HTERT RPE-1 (cell line): ENCODE data around the gene MMP8.
"Not testable (repeated sequence)": the region's sequence is repeated elsewhere in the genome, so short reads cannot be mapped to it uniquely, and the experiment has no call there.

Experiments
- in situ Hi-C: fragments of 300-500 bp; cut with MboI; formaldehyde crosslinking; loops from 4 replicates; pipeline ENCODE4 v1.14.3; 2020; ENCODE audit warnings: low sequenced_read_pairs

Gene MMP8, protein sequence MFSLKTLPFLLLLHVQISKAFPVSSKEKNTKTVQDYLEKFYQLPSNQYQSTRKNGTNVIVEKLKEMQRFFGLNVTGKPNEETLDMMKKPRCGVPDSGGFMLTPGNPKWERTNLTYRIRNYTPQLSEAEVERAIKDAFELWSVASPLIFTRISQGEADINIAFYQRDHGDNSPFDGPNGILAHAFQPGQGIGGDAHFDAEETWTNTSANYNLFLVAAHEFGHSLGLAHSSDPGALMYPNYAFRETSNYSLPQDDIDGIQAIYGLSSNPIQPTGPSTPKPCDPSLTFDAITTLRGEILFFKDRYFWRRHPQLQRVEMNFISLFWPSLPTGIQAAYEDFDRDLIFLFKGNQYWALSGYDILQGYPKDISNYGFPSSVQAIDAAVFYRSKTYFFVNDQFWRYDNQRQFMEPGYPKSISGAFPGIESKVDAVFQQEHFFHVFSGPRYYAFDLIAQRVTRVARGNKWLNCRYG

DNA sequence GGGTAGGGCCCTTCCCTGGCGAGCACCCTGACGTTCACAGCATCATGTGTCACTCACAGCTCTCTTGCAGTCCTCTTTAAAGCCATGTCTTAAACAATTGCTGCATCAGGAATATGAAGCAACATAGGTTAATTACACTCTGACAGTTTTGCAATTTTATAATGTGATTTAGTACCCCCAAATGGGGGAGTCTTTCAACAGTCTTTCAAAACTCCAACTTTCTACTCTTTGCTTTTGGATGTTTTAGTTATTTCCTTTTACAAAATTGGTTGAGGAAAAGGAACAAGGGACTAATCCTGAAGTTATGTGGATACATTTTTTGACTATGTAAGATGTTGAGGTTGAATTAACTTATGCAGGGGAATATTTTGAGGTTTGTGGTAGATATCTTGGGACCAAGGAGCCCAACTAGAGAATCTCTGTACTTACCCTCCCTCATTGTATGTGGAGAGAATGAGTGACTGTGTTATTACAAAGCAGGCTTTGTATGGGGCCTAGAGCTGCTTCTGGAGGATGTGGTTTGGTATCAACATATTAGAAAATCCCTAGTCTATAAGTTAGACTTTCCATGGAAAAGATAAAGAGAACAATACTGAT lies at the start of gene MMP8:
Gene MMP8 (minus strand): TSS at position 51 of the 597 bp plus-strand sequence. CDS start 99 bp downstream, outside the sequence.
- in situ Hi-C loops, result no loop called here

DNA sequence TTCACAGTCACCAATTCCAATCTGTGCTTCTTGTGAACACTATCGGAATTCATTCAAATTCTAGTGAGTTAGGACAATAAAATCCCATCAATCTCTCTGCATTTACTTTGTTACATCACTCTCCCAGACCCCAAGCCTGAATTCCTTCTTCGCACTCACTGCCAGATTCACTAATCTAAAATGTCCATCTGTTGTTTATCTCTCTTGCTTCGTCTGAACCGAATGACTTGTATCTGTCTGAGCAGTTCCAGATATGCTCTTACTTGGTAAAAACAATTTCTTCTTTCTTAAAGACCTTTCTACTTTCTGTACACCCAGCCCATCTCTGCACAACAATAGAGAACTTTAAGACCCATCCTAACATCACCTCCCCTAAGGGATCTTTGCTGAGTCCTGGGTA lies 48.6 kb upstream of the MMP8 start:
- in situ Hi-C loops, result no loop called here

DNA sequence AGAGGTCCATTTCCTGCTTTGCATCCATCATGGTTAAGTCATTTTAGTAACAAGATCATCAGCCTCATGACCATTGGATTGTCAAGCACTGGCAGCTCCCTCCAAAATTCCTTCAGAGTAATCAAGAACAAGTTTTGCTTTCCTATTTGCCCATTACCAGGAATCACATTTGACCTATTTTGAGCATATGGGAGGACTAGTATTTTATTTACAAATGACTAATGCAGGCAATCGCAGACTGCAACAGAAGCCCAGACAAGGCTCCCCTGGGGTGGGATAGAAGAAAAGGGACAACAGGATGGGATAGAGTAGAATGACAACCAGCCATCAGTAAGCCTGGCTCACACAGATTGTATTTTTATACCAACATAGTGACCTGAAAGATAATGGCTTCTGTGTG lies 46.6 kb upstream of the MMP8 start:
- in situ Hi-C loops, result no loop called here

DNA sequence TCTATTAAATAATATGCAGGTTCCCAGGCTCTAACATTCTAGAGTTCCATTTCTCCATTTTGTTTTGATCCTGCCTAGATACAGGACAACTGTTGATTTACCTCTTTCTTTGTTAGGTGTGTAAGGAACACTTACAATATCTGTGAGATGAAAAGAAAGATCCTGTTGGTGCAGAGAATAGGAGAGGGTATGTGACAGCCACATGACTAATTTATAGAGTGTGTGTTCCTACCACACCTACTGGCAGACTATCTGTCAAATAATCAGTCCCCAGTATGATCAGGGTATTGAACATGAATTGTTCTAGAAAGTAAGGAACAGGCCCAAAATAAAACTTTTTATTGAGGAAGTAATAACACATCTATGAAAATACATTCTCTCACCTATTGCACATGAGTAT lies 45.4 kb upstream of the MMP8 start:
- in situ Hi-C loops, result no loop called here

DNA sequence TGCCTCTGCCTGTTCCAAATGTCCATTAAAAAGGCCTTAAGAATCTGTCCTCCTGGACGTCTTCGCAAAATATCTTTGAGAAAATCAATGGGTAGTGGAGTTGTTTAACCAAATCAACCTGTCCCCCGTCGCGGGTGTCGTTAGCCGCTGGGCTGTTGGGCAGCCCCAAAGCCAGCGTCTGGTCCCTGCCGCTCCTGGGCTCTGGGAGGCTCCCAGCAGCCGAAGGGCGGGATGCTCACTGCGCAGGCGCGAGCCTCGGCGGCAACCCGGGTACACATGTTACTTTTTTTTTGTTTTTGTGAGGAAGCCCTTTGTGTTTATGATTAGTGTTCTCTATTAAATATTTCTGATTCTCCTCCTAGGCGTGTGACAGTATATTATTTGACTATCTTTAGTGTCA lies 43.0 kb upstream of the MMP8 start:
- in situ Hi-C loops, result no loop called here

DNA sequence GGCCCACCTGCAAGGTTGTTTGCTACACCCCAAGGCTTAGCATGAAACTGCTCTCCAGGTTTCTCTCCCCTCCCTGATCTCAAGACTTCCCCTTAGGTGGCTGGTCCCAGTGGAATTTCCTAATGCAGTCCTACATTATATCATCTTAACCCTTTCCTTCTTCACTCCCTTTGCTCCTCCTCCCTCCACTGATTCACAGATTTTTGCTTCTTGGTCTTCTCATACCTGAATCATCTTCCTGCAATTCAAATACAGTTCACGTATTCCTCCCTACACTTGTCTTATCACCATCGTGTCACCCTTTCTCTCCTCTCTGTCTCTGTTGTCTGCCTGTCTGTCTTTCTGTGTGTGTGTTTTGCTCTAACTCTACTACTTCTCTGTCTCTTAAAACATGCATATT lies 38.7 kb upstream of the MMP8 start:
- in situ Hi-C loops, result no loop called here

DNA sequence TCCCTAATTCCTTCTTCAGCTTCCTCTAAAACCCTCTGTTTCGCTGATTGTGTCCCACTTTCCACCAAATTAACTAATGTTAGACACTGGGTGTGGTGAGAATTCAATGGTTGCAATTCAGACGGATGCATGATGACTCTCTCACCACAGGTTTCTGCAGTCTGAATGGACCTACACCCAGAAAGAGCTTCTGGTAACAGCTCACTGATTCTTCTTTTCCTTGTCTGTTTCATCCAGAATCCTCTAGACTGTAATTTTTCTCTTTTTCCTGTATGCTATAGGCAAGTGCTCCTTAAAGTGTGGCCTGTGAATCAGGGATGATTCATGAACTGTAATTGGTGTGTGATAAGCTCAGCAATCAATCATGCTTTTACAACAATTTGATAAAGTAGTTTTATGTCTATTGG lies 37.6 kb upstream of the MMP8 start:
- in situ Hi-C loops, result no loop called here

DNA sequence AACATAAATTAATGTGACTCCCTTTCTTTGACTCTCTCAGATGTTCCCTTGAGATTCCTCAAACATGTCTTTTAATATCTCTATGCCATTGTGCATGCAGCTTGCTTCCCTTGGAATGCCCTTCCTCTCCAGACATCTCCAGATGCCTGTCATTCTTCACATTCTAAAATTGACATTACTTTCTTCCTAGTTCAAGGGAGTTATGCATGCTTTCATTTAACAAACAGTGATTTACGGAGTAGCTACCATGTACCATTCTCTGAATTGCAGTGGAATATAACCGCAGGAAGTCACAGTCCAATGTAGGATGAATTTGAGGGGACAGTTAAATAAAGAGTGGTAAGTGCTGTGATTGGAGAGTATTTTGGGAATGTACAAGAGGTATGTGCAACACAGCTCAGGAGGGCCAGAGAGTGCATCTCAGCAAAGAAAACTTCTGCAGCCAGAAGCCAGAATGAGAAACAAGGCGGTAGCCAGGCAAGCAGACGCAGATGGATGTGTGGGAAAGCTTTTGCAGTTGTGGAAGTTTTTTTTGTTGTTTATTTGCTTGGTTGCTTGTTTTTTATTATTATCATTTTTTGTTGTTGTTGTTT lies 37.0 kb upstream of the MMP8 start:
- in situ Hi-C loops, result no loop called here

DNA sequence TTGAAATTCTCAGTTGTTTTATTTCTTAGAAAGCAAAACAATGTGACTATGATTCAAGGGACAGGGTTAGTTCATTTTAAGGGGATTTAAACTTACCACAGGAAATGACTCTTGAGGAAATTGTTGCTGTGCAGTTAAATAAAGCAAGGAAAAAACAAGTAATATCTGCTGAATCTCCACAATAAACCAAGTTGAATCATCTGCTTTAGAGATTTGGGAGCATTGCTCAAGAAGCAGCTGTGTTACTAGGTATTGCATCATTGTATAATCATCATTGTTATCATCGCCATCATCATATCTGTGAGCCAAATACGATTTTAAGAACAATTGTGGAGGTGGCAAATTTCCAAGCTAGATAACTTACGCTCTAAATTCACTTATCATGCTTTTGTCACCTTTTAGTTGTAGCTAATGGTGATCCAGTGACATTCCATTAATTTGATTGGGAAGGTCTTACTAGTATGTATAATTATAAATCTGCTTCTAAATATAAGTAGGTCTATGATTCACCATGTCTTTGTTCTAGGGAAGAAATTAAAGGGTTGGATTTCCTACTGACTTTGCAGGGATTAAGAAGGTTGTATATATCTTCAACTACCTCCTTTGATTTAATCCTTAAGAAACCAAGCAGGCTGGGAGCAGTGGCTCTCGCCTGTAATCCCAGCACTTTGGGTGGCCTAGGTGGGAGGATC lies 35.7 kb upstream of the MMP8 start:
- in situ Hi-C loops, result no loop called here

DNA sequence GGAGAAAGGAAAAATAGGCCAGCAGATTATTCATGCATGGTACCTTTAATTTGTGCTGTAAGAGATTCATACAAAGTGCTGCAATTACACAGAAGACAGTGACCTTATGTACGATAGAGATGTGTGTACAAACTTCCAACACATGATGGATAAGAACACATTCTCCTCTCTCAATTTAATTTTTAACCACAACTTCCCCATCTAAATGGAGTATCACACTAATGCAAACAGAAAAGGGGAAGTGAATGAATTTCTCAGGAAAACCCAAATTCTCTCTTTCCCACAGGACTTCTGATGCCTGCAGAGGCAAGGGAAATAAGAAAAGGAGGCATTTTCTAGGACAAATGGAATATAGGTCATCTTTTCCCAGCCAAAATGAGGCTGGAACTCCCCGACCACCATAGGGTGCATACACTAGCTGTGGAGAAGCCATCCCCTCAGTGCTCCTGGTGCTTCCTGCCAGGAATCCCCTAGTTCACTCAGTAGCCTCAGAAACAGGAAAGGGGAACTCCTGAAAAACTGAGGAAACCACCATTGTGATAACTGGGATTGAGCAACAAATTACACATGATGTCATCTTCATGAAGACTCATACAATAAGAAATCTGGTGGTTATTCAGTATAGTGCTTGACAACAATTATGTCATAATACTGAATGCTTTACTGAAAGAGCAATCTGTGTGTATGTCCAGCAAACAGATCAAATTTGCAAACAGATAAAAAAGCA lies 33.2 kb upstream of the MMP8 start:
- in situ Hi-C loops, result no loop called here

DNA sequence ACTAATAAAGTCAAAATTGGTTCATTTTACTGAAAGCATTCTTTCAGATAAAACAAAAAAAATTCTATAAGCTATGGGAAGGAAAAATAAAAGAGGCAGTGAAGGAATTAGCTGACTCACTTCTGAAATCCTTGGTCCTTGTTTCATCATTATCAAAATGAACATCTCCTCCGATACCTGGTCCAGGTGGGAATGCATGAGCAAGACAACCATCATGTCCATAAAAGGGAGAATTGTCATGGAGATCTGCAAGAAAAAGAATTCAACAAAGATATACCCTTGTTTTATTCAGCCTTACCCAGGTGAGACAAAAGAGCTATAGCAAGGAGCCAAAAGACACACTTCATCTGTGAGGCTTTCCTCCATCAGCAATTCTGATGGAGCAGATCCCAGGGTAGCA lies 28.5 kb upstream of the MMP8 start:
- in situ Hi-C loops, result no loop called here

DNA sequence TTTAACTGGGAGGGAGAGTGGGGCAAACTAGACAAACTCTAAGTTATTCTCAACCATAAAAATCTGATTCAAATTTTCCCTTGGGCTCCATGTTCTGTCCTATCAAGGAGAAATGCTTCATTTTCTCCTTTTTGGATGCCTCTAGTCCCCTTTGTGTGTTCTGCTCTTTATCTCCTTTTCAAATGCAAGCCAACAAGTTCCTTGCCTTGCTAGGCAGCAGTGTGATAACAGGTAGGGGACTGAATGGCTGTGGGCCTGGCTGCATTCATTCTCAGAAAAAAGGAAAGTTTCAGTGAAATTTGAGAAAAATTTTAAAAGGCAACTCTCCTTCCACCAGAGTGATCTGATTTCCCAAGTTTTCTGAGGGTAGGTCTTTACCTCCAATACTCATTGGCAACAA lies 26.9 kb upstream of the MMP8 start:
- in situ Hi-C loops, result no loop called here

DNA sequence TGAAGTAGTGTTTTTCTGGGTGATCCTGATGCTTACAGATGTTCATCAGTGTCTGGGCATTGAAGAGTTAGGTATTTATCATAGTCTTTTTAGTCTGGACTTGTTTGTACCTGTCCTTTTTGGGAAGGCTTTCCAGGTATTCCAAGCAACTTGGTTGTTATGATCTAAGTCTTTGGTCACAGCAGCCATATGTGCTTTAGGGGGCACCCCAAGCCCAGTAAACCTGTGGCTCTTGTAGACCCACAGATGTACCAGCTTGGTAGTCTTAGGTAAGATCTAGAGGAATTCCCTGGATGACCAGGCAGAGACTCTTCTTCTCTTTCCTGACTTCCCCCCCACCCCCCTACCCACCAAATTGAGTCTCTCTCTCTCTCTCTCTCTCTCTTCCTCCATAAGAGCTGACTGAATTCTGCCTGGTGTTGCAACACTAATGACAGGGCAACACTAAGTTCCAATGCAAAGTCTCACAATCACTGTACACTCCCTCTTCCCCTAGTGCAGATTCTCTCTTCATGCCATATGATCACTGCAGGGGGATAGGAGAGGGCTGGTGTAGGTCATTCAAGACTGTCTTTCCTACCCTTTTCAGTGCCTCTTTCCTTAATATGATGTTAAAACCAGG lies 24.5 kb upstream of the MMP8 start:
- in situ Hi-C loops, result no loop called here

DNA sequence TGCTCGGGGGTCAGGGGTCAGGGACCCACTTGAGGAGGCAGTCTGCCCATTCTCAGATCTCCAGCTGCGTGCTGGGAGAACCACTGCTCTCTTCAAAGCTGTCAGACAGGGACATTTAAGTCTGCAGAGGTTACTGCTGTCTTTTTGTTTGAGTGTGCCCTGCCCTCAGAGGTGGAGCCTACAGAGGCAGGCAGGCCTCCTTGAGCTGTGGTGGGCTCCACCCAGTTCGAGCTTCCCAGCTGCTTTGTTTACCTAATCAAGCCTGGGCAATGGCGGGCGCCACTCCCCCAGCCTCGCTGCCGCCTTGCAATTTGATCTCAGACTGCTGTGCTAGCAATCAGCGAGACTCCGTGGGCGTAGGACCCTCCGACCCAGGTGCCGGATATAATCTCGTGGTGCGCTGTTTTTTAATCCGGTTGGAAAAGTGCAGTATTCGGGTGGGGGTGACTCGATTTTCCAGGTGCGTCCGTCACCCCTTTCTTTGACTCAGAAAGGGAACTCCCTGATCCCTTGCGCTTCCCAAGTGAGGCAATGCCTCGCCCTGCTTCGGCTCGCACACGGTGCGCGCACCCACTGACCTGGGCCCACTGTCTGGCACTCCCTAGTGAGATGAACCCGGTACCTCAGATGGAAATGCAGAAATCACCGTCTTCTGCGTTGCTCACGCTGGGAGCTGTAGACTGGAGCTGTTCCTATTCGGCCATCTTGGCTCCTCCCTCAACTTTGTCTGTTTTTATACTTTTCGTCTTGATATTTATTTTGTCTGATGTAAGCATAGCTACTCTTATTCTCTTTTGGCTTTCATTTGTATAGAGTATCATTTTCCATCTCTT lies 22.2 kb upstream of the MMP8 start:
- in situ Hi-C loops, result not testable (repeated sequence)

DNA sequence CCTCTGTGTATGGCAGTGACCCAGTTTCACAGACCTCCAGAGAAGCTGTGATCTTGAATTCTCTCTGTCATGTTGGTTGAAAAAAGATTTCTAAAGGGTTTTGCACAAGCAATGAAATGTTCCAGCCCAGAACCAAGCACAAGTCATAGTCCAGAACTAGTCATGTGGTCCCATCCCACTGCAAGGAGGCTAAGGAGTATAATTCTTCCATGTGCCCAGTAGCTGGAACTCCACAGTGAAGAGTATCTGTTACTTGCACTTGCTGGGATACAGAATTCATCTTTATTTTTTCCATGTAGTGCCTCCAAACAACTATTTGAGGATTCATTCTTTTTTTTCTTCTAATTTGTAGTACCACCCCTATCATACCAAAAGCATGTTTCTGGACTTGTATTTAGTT lies 9.9 kb upstream of the MMP8 start:
- in situ Hi-C loops, result no loop called here

DNA sequence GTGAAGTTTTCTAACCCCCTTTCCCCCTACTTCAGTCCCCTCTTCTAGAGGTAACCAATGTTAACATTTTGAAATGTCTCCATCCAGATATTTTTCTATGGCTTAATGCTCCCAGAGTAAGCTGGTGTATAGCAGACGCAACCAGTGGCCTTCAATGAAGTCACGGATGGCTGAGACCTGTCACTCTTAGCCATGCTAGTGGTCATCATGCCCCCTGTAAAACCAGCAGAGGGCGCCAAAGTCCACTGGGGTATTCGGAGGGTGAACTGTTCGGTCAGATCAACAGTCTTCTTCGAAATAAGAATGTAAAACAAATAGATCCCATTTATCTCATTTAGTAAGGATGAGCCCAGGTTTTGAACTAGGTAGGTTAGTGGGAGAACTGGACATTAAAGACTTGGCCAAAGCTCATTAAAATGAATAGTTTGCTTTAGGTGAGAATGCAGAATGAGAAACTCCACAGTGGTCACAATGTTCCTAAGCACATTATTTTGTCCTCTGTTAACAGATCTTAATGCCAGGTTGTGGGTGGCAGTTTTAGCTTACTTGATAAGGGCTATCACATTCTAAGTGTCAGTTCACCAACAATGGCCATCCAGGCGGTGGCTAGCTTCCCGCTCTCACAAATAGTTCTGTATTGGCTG lies 8.6 kb upstream of the MMP8 start:
- in situ Hi-C loops, result no loop called here

DNA sequence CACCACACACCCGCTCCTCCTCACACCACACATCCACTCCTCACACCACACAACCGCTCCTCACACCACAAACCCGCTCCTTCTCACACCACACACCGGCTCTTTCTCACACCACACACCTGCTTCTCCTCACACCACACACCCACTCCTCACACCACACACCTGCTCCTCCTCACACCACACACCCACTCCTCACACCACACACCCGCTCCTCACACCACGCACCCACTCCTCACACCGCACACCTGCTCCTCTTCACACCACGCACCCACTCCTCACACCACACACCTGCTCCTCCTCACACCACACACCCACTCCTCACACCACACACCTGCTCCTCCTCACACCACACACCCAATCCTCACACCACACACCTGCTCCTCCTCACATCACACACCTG lies 6.2 kb upstream of the MMP8 start:
- in situ Hi-C loops, result not testable (repeated sequence)

DNA sequence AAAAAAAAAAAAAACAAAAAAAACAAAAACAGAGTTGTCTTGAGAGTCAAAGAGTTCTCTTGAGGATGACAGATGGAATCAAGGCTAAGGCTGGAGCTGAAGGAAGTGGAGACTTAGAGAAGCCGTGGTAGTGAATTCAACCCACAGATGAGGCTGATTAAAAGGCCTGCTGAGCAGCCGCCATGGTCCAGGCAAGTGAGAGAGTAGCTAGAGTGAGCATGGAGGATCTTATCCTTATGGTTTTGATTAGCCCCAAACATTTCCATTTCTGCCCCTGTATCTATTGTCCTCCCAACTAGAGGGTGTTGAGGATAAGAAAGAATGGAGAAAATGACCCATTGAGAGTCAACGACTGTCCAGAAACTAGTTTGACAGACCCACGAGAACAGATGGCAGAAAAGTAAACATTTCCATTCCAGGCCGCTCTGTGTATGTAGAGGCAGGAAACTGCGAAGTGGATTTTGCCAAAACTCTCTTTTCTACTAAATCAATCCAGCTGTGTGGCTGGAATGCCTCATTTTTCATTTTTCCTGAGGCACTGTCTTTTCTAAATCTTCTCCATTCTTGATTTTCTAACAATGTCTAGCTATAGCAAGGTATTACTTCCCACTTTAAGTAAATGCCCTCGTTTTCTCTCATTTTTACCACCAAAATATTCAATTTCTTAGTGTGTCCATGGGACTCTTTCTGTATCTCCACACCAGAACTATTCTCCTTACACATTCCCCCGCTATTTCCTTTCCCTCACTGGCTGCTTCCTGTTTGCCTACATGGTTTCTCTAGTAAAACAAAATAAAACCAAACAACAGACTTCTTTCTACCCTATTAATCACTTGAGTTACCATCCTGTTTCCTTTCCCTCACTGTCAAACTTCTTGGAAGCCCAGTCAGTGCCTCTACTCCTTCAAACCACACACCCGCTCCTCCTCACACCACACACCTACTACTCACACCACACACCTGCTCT lies 5.4 kb upstream of the MMP8 start:
- in situ Hi-C loops, result no loop called here
